Skeletal muscle satellite cell (primary cell): ENCODE measurements around the gene PALLD.

ENCODE experiments used
- H3K27me3 ChIP-seq: 2 replicates; pipeline ENCODE4 v1.7.0; 2013; ENCODE audit warnings: low read length; ENCODE audit not compliant: control insufficient read depth, insufficient read depth
- H3K36me3 ChIP-seq: 2 replicates; pipeline ENCODE4 v1.7.0; 2013; ENCODE audit warnings: mild to moderate bottlenecking, control low read depth, low read length; ENCODE audit not compliant: insufficient read depth
- H3K4me1 ChIP-seq: 2 replicates; pipeline ENCODE4 v1.7.0; 2013; ENCODE audit warnings: low read length; ENCODE audit not compliant: control insufficient read depth, insufficient read depth
- H3K4me2 ChIP-seq: 2 replicates; pipeline ENCODE4 v1.7.0; 2013; ENCODE audit warnings: mild to moderate bottlenecking, low read length
- H3K4me3 ChIP-seq: 2 replicates; pipeline ENCODE4 v1.7.0; 2013; ENCODE audit warnings: low read length
- H3K9ac ChIP-seq: 2 replicates; pipeline ENCODE4 v1.7.0; 2013; ENCODE audit warnings: mild to moderate bottlenecking, low read depth, low read length, moderate library complexity
- H3K9me3 ChIP-seq: replicated peaks from 2 replicates; pipeline ENCODE4 v1.7.0; 2013; ENCODE audit warnings: mild to moderate bottlenecking, control low read depth, low read length

Gene PALLD

DNA sequence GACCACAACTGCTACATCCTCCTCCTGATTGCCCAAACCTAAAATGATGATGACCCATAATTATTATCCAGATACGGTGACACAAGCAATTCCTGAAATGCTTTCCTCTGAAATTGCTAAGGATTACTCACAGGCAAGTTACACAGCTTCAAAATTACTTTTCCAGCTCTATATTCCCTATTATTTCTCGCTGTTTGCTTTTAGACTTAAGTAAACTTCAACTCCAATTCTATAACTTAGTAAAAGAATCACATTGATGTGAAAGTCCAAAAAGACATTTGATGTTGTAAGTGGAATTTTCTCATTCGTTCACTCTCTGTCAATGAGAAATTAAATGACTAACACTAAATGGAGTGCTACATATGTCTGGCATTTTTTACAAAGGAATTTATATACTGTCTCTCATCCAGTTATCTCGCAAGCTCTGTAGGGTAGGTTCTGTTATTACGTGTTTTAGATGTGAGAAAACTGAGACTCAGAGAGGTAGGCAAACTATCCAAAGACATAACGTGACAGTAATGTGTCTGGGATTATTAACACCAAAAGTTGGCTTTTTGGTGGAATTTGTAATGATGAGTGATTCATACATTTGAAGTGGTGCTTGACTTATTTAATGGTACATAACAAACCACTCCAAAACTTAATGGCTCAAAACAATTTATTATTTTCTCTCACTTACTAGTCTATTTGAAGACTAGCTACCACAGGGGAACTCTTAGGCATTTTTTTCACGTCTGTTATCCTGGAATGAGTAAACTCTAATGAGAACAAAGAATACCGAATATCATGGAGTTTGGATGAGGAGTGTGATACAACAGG, 31.5 kb downstream of the PALLD start:
- Histone ChIP-seq H3K4me3 (no peak overlapping the region), H3K9me3 (no peaks in the 10 kb centered on the region), H3K36me3 (no peaks in the 10 kb centered on the region), H3K4me1 (peaks cover 34% of the 10 kb centered on the region), H3K4me2 (peak overlapping the region; percentile 36), H3K9ac (peak overlapping the region; percentile 53), H3K27me3 (no peaks in the 10 kb centered on the region)

DNA sequence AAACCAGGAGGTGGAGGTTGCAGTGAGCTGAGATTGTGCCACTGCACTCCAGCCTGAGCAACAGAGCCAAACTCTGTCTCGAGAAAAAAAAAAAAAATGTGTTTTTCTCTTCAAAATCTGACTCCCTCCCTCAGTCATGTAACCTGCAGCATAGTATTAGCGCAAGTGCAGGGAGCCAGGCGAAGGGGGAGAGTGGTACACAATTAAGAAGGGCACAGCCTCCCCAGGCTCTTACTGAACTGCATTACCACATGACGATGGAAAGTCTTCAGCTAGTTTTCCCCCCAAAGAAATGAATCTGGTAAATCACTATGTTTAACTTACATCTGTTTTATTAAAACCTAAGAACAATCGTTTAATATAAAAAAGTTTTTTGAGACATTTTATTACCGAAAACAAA, 32.4 kb downstream of the PALLD start:
- no peak overlapping the region for H3K9ac ChIP-seq
- no peaks in the 10 kb centered on the region for H3K9me3 ChIP-seq
- no peak overlapping the region for H3K4me2 ChIP-seq
- no peak overlapping the region for H3K4me3 ChIP-seq
- no peaks in the 10 kb centered on the region for H3K27me3 ChIP-seq
- no peaks in the 10 kb centered on the region for H3K36me3 ChIP-seq
- H3K4me1 ChIP-seq, result peaks cover 25% of the 10 kb centered on the region

DNA sequence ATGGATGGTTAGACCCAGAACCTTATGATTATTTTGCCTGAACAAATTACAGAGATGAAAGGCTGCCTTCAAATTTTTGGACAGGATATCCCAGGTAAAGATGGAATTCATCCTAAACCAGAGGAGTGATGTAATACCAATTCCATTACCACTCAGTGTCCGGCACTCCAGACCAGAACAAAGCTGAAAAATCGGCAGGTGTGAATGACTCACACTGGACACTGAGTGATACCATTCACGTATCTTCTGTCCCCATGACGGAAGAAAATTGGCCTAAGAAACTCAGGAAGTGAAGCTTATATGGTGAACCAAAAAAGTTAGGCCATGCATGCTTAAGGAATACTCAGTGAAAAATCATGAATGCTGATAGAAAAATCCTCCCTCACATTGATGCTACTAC, 34.5 kb downstream of the PALLD start:
- Histone ChIP-seq H3K9ac (no peak overlapping the region), H3K9me3 (no peaks in the 10 kb centered on the region), H3K4me2 (no peak overlapping the region), H3K27me3 (no peaks in the 10 kb centered on the region), H3K4me3 (no peak overlapping the region), H3K36me3 (no peaks in the 10 kb centered on the region), H3K4me1 (peaks cover 22% of the 10 kb centered on the region)

DNA sequence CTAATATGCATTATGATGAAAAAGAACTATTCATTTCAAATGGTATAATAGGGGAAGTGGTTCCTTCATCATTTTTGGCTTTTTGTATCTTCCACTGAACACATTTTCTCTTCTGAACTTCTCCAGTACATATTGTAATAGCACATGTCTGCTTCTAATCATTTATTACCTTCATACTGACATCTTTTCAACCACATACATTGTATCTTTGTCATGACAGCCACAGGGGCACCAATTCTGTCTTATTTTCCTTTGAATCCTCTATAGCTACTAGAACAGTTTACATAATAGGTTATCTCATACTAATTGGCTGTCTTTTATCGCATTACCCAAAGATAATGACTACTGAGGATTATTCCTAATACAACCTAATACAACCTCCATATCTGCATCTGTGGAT, 37.7 kb downstream of the PALLD start:
- Histone ChIP-seq H3K9ac (no peak overlapping the region), H3K9me3 (no peaks in the 10 kb centered on the region), H3K36me3 (no peaks in the 10 kb centered on the region), H3K4me2 (no peak overlapping the region), H3K4me3 (no peak overlapping the region), H3K4me1 (peaks cover 10% of the 10 kb centered on the region), H3K27me3 (no peaks in the 10 kb centered on the region)

DNA sequence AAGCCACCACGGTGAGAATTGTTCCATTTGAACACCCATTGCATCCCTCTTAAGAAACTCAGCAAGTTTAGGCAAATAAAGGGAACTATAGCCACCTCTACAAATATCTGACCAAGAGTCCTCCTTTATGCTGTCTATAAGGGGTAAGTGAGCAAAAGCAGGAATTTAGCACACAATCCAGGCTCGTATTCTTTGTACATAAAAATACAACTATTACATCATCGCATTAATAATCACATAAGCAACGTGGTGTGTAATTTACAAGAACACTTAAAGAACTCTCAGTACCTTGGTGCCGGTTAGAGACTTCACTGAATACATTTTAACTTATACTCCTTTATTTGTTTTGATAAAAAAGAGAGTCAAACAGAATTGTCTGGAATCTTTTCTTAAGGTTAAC, 38.8 kb downstream of the PALLD start:
- H3K9me3 ChIP-seq, result no peaks in the 10 kb centered on the region
- H3K36me3 ChIP-seq, result no peaks in the 10 kb centered on the region
- H3K4me1 ChIP-seq, result peaks cover 19% of the 10 kb centered on the region
- no peak overlapping the region for H3K4me3 ChIP-seq
- H3K27me3 ChIP-seq, result no peaks in the 10 kb centered on the region
- H3K4me2 ChIP-seq, result peak overlapping the region; percentile 61
- peak overlapping the region; percentile 27 for H3K9ac ChIP-seq

DNA sequence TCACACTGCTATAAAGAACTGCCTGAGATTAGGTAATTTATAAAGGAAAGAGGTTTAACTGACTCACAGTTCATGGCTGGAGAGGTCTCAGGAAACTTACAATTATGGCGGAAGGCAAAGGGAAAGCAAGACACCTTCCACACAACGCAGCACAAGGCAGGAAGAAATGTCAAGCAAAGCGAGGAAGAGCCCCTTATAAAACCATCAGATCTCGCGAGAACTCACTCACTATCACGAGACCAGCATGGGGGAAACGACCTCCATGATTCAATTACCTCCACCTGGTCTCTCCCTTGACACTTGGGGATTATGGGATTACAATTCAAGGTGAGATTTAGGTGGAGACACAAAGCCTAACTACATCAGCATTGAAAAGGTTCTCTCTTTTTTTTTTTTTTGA, 39.6 kb downstream of the PALLD start:
- peaks cover 26% of the 10 kb centered on the region for H3K4me1 ChIP-seq
- H3K27me3 ChIP-seq, result no peaks in the 10 kb centered on the region
- H3K9me3 ChIP-seq, result no peaks in the 10 kb centered on the region
- peak overlapping the region; percentile 2 for H3K4me3 ChIP-seq
- H3K4me2 ChIP-seq, result peak overlapping the region; percentile 61
- H3K36me3 ChIP-seq, result no peaks in the 10 kb centered on the region
- H3K9ac ChIP-seq, result no peak overlapping the region

DNA sequence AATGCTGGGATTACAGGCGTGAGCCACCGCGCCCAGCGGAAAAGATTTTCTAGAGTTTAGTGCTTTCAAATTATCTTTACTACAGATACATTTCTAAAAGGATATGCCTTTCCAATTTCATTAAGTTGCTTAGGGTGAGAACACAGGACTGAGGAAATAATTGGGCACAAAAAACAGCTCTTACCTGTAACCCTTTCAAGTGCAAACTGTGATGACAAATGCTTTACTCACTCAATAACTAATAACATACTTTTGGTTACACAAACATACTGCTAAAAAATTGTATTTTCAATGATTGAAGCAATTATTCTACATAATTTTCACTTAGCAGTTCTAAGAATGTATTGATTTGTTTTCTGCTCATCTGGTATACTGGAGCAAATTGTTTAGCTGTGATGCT, 40.2 kb downstream of the PALLD start:
- Histone ChIP-seq H3K9ac (no peak overlapping the region), H3K4me2 (no peak overlapping the region), H3K4me3 (no peak overlapping the region), H3K36me3 (no peaks in the 10 kb centered on the region), H3K4me1 (peaks cover 32% of the 10 kb centered on the region), H3K27me3 (no peaks in the 10 kb centered on the region), H3K9me3 (no peaks in the 10 kb centered on the region)

DNA sequence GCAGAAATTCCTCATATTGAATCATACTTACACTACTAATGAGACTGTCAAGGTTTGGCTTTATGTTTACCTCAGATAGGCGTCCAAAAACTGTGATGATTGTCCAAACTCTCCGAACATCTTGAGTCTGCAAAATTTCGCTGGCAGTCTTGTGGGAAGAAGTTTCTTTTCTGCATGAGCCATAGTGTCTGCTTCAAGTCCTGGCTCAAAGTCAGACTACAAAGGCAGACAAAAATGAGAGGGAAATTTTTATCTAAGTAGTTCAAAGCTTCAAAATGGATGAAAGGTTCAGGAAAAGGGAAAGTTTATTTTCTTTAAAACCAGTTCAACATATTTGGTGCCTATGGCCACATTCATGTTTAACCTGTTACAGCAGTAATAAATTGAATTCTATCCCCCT, 40.7 kb downstream of the PALLD start:
- Histone ChIP-seq H3K36me3 (no peaks in the 10 kb centered on the region), H3K27me3 (no peaks in the 10 kb centered on the region), H3K9me3 (no peaks in the 10 kb centered on the region), H3K4me1 (peaks cover 32% of the 10 kb centered on the region), H3K4me3 (no peak overlapping the region), H3K4me2 (no peak overlapping the region), H3K9ac (no peak overlapping the region)

DNA sequence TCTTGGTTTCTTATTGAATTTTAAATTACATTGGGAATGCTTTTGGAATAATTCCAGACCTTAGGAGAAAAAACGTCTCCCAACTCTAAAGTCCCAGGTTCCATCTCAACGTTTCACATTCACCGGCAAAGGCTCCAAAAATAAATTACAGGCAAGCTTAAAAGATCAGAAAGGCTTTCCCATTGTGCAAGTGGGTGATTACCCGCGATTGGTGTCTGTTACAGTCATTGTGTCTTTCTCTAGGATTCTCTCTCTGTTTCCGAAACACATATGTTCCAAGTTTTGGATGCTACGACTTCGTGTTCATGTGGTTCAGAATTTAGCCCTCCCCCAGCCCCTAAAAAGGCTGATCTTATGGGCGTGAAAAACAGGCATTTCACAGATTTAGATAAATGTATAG, 41.8 kb downstream of the PALLD start:
- H3K9me3 ChIP-seq, result no peaks in the 10 kb centered on the region

DNA sequence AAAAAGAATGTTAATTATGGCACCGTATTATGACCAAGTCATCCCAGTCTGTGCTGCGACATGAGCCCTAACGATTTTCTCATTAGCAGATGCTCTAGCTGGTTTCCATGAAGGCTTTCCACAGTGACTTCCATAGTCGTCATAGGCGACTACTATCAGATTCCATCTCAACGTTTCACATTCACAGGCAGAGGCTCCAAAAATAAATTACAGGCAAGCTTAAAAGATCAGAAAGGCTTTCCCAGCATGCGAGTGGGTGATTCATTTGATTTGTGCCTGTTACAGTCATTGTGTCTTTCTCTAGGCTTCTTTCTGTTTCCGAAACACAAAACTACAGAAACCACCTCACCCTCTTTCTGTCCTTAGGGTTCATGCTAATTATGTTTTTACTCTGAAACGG, 43.2 kb downstream of the PALLD start:
- H3K27me3 ChIP-seq, result no peaks in the 10 kb centered on the region
- peak overlapping the region; percentile 77 for H3K9ac ChIP-seq
- no peaks in the 10 kb centered on the region for H3K36me3 ChIP-seq
- H3K4me2 ChIP-seq, result peak overlapping the region; percentile 66
- H3K9me3 ChIP-seq, result no peaks in the 10 kb centered on the region
- H3K4me3 ChIP-seq, result peak overlapping the region; percentile 43
- peaks cover 32% of the 10 kb centered on the region for H3K4me1 ChIP-seq

More for the DNA sequence above, 41.8 kb downstream of the PALLD start:
- Histone ChIP-seq H3K4me3 (no peak overlapping the region), H3K4me2 (no peak overlapping the region), H3K4me1 (peaks cover 32% of the 10 kb centered on the region), H3K27me3 (no peaks in the 10 kb centered on the region), H3K9ac (no peak overlapping the region), H3K36me3 (no peaks in the 10 kb centered on the region)

DNA sequence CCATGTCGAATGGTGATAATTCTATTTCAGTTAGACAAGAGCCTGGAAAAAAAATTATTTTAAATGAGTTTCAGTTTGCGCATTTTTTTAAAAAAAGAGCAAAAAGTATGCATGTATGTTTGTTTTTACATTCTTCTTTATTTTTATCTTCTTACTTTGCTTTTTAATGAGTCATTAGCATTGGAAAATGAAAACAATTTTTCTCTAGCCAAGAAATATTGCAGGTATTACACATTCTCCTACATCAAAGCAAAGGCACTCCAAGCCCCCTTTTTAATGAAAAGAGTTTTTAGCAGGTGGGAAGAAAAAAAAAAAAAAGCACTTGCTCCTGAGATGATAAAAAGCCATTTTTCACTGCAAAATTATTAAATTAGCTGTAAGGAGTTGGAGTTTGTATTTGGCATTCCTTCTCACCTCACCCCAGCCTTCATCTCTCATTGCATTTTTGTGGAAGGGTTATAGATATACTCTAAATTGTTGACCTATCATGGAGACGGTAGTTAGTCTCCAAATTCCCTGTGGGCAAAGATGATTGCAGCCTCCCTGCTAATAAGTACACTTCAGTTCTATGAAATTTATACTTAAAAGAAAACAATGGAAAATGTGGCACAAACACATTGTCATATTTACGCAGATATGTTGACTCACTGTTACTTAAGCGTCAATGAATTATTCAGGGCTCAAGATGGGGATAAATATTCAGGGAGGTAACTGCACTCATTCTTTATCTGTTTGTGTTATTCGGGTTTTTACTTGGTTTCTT, 43.8 kb downstream of the PALLD start:
- Histone ChIP-seq H3K27me3 (no peaks in the 10 kb centered on the region), H3K4me1 (peaks cover 32% of the 10 kb centered on the region), H3K36me3 (no peaks in the 10 kb centered on the region), H3K9me3 (no peaks in the 10 kb centered on the region), H3K4me3 (peak overlapping the region; percentile 43), H3K4me2 (peak overlapping the region; percentile 66), H3K9ac (peak overlapping the region; percentile 77)
